H9 (cell line): Measurements from ENCODE around the gene ALX4. TPM values are rescaled to one million over a fixed set of nuclear protein-coding genes. Genes with fewer than 3 reads are reported as not detected.

Experiments
- DNase-seq: peaks from one replicate; pipeline ENCODE4 v3.0.0-alpha.2; 2017
- H2AFZ ChIP-seq: one replicate; pipeline ENCODE4 v1.6.1; 2013; ENCODE audit warnings: mild to moderate bottlenecking, low read length, control low read depth, moderate library complexity
- H2AK5ac ChIP-seq: 2 replicates; pipeline ENCODE4 v1.6.1; 2013; ENCODE audit warnings: low read length, control low read depth, mixed read lengths; ENCODE audit not compliant: insufficient read length
- H2BK120ac ChIP-seq: one replicate; pipeline ENCODE4 v1.6.1; 2013; ENCODE audit warnings: low read depth, mild to moderate bottlenecking, low read length, control low read depth, inconsistent platforms; ENCODE audit not compliant: poor library complexity, severe bottlenecking
- H2BK12ac ChIP-seq: 2 replicates; pipeline ENCODE4 v1.6.1; 2013; ENCODE audit warnings: low read length, control low read depth, mixed read lengths, low read depth; ENCODE audit not compliant: insufficient read length
- H2BK15ac ChIP-seq: 2 replicates; pipeline ENCODE4 v1.6.1; 2013; ENCODE audit warnings: low read depth, low read length, control low read depth
- H2BK20ac ChIP-seq: one replicate; pipeline ENCODE4 v1.6.1; 2013; ENCODE audit warnings: low read depth, mild to moderate bottlenecking, low read length, control low read depth, inconsistent platforms; ENCODE audit not compliant: poor library complexity, severe bottlenecking
- H2BK5ac ChIP-seq: 2 replicates; pipeline ENCODE4 v1.6.1; 2013; ENCODE audit warnings: low read length, control low read depth, mixed read lengths; ENCODE audit not compliant: insufficient read length
- H3K14ac ChIP-seq: 2 replicates; pipeline ENCODE4 v1.6.1; 2013; ENCODE audit warnings: low read length, control low read depth; ENCODE audit not compliant: insufficient read depth
- H3K18ac ChIP-seq: 2 replicates; pipeline ENCODE4 v1.6.1; 2013; ENCODE audit warnings: low read depth, mild to moderate bottlenecking, mixed read lengths, low read length, control low read depth; ENCODE audit not compliant: insufficient read length
- H3K23ac ChIP-seq: 2 replicates; pipeline ENCODE4 v1.6.1; 2013; ENCODE audit warnings: low read length, control low read depth, mixed read lengths, low read depth; ENCODE audit not compliant: insufficient read length
- H3K23me2 ChIP-seq: 2 replicates; pipeline ENCODE4 v1.6.1; 2013; ENCODE audit warnings: low read depth, mild to moderate bottlenecking, mixed read lengths, low read length, control low read depth; ENCODE audit not compliant: insufficient read length, poor library complexity, severe bottlenecking
- H3K27ac ChIP-seq: 2 replicates; pipeline ENCODE4 v1.5.1; 2013; ENCODE audit warnings: low read length, control low read depth, mixed read lengths, low read depth; ENCODE audit not compliant: insufficient read length
- H3K27me3 ChIP-seq: 2 replicates; pipeline ENCODE4 v1.6.1; 2013; ENCODE audit warnings: low read length, control low read depth, inconsistent platforms; ENCODE audit not compliant: insufficient read depth
- H3K4ac ChIP-seq: 2 replicates; pipeline ENCODE4 v1.6.1; 2013; ENCODE audit warnings: low read depth, mild to moderate bottlenecking, control low read depth, inconsistent platforms, low read length, moderate library complexity
- H3K4me1 ChIP-seq: 2 replicates; pipeline ENCODE4 v1.6.1; 2013; ENCODE audit warnings: low read length, control low read depth, inconsistent platforms; ENCODE audit not compliant: insufficient read depth
- H3K4me2 ChIP-seq: 2 replicates; pipeline ENCODE4 v1.6.1; 2013; ENCODE audit warnings: low read length, control low read depth, mixed read lengths; ENCODE audit not compliant: insufficient read length, insufficient read depth
- H3K56ac ChIP-seq: 2 replicates; pipeline ENCODE4 v1.6.1; 2013; ENCODE audit warnings: low read depth, mild to moderate bottlenecking, mixed read lengths, low read length, control low read depth; ENCODE audit not compliant: insufficient read length
- H3K79me1 ChIP-seq: 2 replicates; pipeline ENCODE4 v1.6.1; 2013; ENCODE audit warnings: low read depth, mild to moderate bottlenecking, moderate library complexity, low read length, control low read depth, inconsistent platforms; ENCODE audit not compliant: insufficient read depth, poor library complexity, severe bottlenecking
- H3K79me2 ChIP-seq: 2 replicates; pipeline ENCODE4 v1.6.1; 2013; ENCODE audit warnings: low read length, control low read depth, inconsistent platforms; ENCODE audit not compliant: insufficient read depth
- H3K9ac ChIP-seq: 2 replicates; pipeline ENCODE4 v1.6.1; 2013; ENCODE audit warnings: low read length, control low read depth, mixed read lengths; ENCODE audit not compliant: insufficient read length; ENCODE audit errors: extremely low read depth
- H3K9me3 ChIP-seq: one replicate; pipeline ENCODE4 v1.6.1; 2013; ENCODE audit warnings: low read depth, low read length, inconsistent platforms; ENCODE audit not compliant: control insufficient read depth
- H3T11ph ChIP-seq: one replicate; pipeline ENCODE4 v1.6.1; 2013; ENCODE audit warnings: mild to moderate bottlenecking, low read length, control low read depth, inconsistent platforms
- H4K20me1 ChIP-seq: one replicate; pipeline ENCODE4 v1.6.1; 2013; ENCODE audit not compliant: control insufficient read depth, insufficient read length, insufficient read depth
- H4K5ac ChIP-seq: 2 replicates; pipeline ENCODE4 v1.6.1; 2013; ENCODE audit warnings: low read depth, mild to moderate bottlenecking, mixed read lengths, low read length, control low read depth; ENCODE audit not compliant: insufficient read length
- H4K8ac ChIP-seq: replicated peaks from 2 replicates; pipeline ENCODE4 v1.6.1; 2013; ENCODE audit warnings: low read length, control low read depth, mixed read lengths, low read depth; ENCODE audit not compliant: insufficient read length
- H4K91ac ChIP-seq: 2 replicates; pipeline ENCODE4 v1.6.1; 2013; ENCODE audit warnings: low read depth, mild to moderate bottlenecking, moderate library complexity, mixed read lengths, low read length, control low read depth; ENCODE audit not compliant: insufficient read length
- H3K27ac Mint-ChIP-seq, 3 experiments: 2 replicates in 2 of 3; 3 replicates in 1 of 3; pipeline ENCODE4 v1.8.0; 2020 to 2021; ENCODE audit warnings: mixed read lengths in 3 of 3, mild to moderate bottlenecking in 1 of 3, moderate library complexity in 1 of 3
- H3K27me3 Mint-ChIP-seq: 2 replicates; pipeline ENCODE4 v1.8.0; 2021; ENCODE audit warnings: low read depth, mild to moderate bottlenecking, moderate library complexity, mixed read lengths
- H3K36me3 Mint-ChIP-seq, 3 experiments: 2 replicates in 2 of 3; 3 replicates in 1 of 3; pipeline ENCODE4 v1.8.0; 2020 to 2021; ENCODE audit warnings: low read depth in 3 of 3, mixed read lengths in 3 of 3; ENCODE audit not compliant: insufficient read depth in 1 of 3
- H3K4me1 Mint-ChIP-seq, 2 experiments: 2 replicates each; pipeline ENCODE4 v1.8.0; 2020; ENCODE audit warnings: mixed read lengths in 2 of 2
- H3K4me3 Mint-ChIP-seq, 2 experiments: 2 replicates in 1 of 2; 3 replicates in 1 of 2; pipeline ENCODE4 v1.8.0; 2020 to 2021; ENCODE audit warnings: mild to moderate bottlenecking in 2 of 2, mixed read lengths in 2 of 2, moderate library complexity in 1 of 2
- H3K9me3 Mint-ChIP-seq, 2 experiments: 2 replicates in 1 of 2; 3 replicates in 1 of 2; pipeline ENCODE4 v1.8.0; 2020; ENCODE audit warnings: mild to moderate bottlenecking in 2 of 2, mixed read lengths in 2 of 2, moderate library complexity in 1 of 2
- CTCF ChIP-seq: fragments of 200-600 bp; sonication (generic); conservative IDR thresholded peaks from 3 replicates; pipeline ENCODE4 v1.8.0; 2021; ENCODE audit warnings: antibody characterized with exemption, mild to moderate bottlenecking
- WGBS: extraction: QIAGEN DNeasy Blood & Tissue Kit; methylation state at CpG from one replicate; pipeline ENCODE4 v1.1.7; 2013; ENCODE audit warnings: missing lambda C conversion rate, low lambda C conversion rate, mixed read lengths; ENCODE audit not compliant: insufficient read length; ENCODE audit errors: extremely low coverage; 5-methylcytosine and 5-hydroxymethylcytosine counted together
- total RNA-seq: library from RNA; stranded (reverse); gene quantifications from 2 replicates; pipeline ENCODE4 v1.2.1, GENCODE V29; 2021

ALX4 gene
- total RNA-seq, 1 experiment from 2014 or later = not detected

- Mint-ChIP-seq H3K27ac (no peak overlapping the region), H3K27me3 (peaks cover 43% of the 10 kb centered on the region)
- no peak overlapping the region for H3K4me2 ChIP-seq
Observed at GRCh38 chr11:44338026-44338425, 28.1 kb upstream of the ALX4 start.

More at GRCh38 chr11:44338026-44338425, 28.1 kb upstream of the ALX4 start:
- Histone ChIP-seq H2AFZ (no peak overlapping the region), H4K91ac (no peak overlapping the region), H3K14ac (no peak overlapping the region), H3K4ac (no peak overlapping the region), H3K27me3 (peaks cover 14% of the 10 kb centered on the region; the same call in 1 of the 2 replicates), H2BK12ac (no peak overlapping the region), H2BK120ac (no peak overlapping the region), H4K5ac (no peak overlapping the region), H3K23ac (no peak overlapping the region), H2BK15ac (no peak overlapping the region), H4K20me1 (no peaks in the 10 kb centered on the region), H3K18ac (no peak overlapping the region), H2BK20ac (no peak overlapping the region), H3K9ac (no peak overlapping the region), H2AK5ac (no peak overlapping the region), H4K8ac (no peak overlapping the region), H3K27ac (no peak overlapping the region), H3K4me1 (no peaks in the 10 kb centered on the region), H3K79me2 (no peaks in the 10 kb centered on the region), H3K9me3 (no peaks in the 10 kb centered on the region), H3T11ph (no peak overlapping the region), H3K79me1 (no peaks in the 10 kb centered on the region), H3K23me2 (no peaks in the 10 kb centered on the region), H2BK5ac (no peak overlapping the region), H3K56ac (no peak overlapping the region)
- Mint-ChIP-seq H3K9me3 (peaks cover 0 to 3% of the 10 kb centered on the region in 2 experiments; a peak in 1 of 5 replicates), H3K36me3 (no peaks in the 10 kb centered on the region), H3K4me3 (no peak overlapping the region), H3K4me1 (peaks cover 16 to 33% of the 10 kb centered on the region in 2 experiments)
- TF ChIP-seq CTCF = no peak
- no peak for DNase-seq
- no CpG with 5 or more reads among the region's 11 CpGs for WGBS
